DND-41 (cell line): ENCODE results near the gene CCDC18.
A peak's percentile ranks its signal among the peaks of the same experiment; 100 is the strongest.
"Not testable (repeated sequence)": the region's sequence is repeated elsewhere in the genome, so short reads cannot be mapped to it uniquely, and the experiment has no call there.

Experiments
- ATAC-seq: fragments of 200-7000 bp; cut with Tn5 transposase; 3 replicates; pipeline ENCODE4 v1.9.1; 2021; ENCODE audit warnings: low read depth; ENCODE audit not compliant: insufficient read depth
- DNase-seq: peaks from one replicate; pipeline ENCODE4 v3.0.0-alpha.2; 2020
- H2AFZ ChIP-seq: 2 replicates; pipeline ENCODE4 v1.6.0; 2012; ENCODE audit warnings: low read depth, low read length
- H3K27ac ChIP-seq: 2 replicates; pipeline ENCODE4 v1.5.1; 2012; ENCODE audit warnings: low read length, inconsistent platforms
- H3K27me3 ChIP-seq: fragments of 200-600 bp; sonication (generic); 2 replicates; pipeline ENCODE4 v1.6.0; 2012; ENCODE audit warnings: low read length, mild to moderate bottlenecking, inconsistent platforms; ENCODE audit not compliant: insufficient read depth, poor library complexity
- H3K36me3 ChIP-seq: 2 replicates; pipeline ENCODE4 v1.5.1; 2012; ENCODE audit warnings: low read length, inconsistent platforms; ENCODE audit not compliant: insufficient read depth
- H3K4me1 ChIP-seq: 2 replicates; pipeline ENCODE4 v1.5.1; 2012; ENCODE audit warnings: mild to moderate bottlenecking, low read length; ENCODE audit not compliant: insufficient read depth
- H3K4me2 ChIP-seq: 2 replicates; pipeline ENCODE4 v1.6.0; 2012; ENCODE audit warnings: mild to moderate bottlenecking, moderate library complexity, low read length, inconsistent platforms; ENCODE audit not compliant: insufficient read depth
- H3K4me3 ChIP-seq, 2 experiments: fragments of 200-600 bp in 1 of 2; shearing (Covaris generic) in 1 of 2; 2 replicates each; pipeline ENCODE4 v1.5.1; 2012 to 2016; ENCODE audit warnings: inconsistent platforms in 2 of 2, low read length in 2 of 2, mild to moderate bottlenecking in 2 of 2, low read depth in 1 of 2, moderate library complexity in 1 of 2
- H3K79me2 ChIP-seq: 2 replicates; pipeline ENCODE4 v1.6.0; 2012; ENCODE audit warnings: low read length, inconsistent platforms; ENCODE audit not compliant: insufficient read depth
- H3K9ac ChIP-seq: 2 replicates; pipeline ENCODE4 v1.6.0; 2012; ENCODE audit warnings: low read depth, mild to moderate bottlenecking, inconsistent platforms, low read length, moderate library complexity
- H3K9me3 ChIP-seq: 2 replicates; pipeline ENCODE4 v1.5.1; 2012; ENCODE audit warnings: low read length, moderate library complexity, mild to moderate bottlenecking, inconsistent platforms; ENCODE audit not compliant: insufficient read depth, severe bottlenecking
- H4K20me1 ChIP-seq: 2 replicates; pipeline ENCODE4 v1.6.0; 2012; ENCODE audit warnings: low read length; ENCODE audit not compliant: insufficient read depth
- CTCF ChIP-seq: IDR thresholded peaks from 2 replicates; pipeline ENCODE4 v1.5.1; 2012; ENCODE audit warnings: borderline replicate concordance, low read length, moderate library complexity, mild to moderate bottlenecking; ENCODE audit not compliant: poor library complexity, severe bottlenecking; ENCODE audit errors: extremely low read depth
- EZH2 ChIP-seq: IDR thresholded peaks from 3 replicates; pipeline ENCODE4 v1.6.1; 2012; ENCODE audit warnings: borderline replicate concordance, low read depth, mild to moderate bottlenecking, moderate library complexity, low read length, inconsistent platforms; ENCODE audit not compliant: severe bottlenecking

Gene CCDC18

GRCh38 chr1:93215322-93215721 is 34.8 kb downstream of the CCDC18 start:
- H3K36me3 ChIP-seq, result peaks cover 49% of the 10 kb centered on the region
- no peaks in the 10 kb centered on the region for H3K27me3 ChIP-seq
- no peak overlapping the region for H3K27ac ChIP-seq
- H3K9ac ChIP-seq, result no peak overlapping the region
- H2AFZ ChIP-seq, result no peak overlapping the region
- no peak overlapping the region for H3K4me2 ChIP-seq
- TF ChIP-seq CTCF (no peak), EZH2 (no peak)
- no peaks in the 10 kb centered on the region for H3K79me2 ChIP-seq
- H3K9me3 ChIP-seq, result no peaks in the 10 kb centered on the region
- ATAC-seq (no peak), DNase-seq (no peak)
- H4K20me1 ChIP-seq, result no peaks in the 10 kb centered on the region
- H3K4me3 ChIP-seq, result no peak overlapping the region
- H3K4me1 ChIP-seq, result peaks cover 21% of the 10 kb centered on the region

- no peaks in the 10 kb centered on the region for H3K27me3 ChIP-seq
- peaks cover 43% of the 10 kb centered on the region for H3K4me1 ChIP-seq
- peak; percentile 63 for DNase-seq
- peak overlapping the region in 1 of 2 experiments; percentile 53; a peak in 3 of 4 replicates for H3K4me3 ChIP-seq
- H4K20me1 ChIP-seq, result no peaks in the 10 kb centered on the region
- no peak for TF ChIP-seq CTCF
- no peak for TF ChIP-seq EZH2
- H3K36me3 ChIP-seq, result peaks cover 62% of the 10 kb centered on the region
- peak overlapping the region; percentile 64 for H3K4me2 ChIP-seq
- H3K27ac ChIP-seq, result peak overlapping the region; percentile 92
- peak; percentile 93 for ATAC-seq
- H2AFZ ChIP-seq, result peak overlapping the region; percentile 73
- H3K9me3 ChIP-seq, result no peaks in the 10 kb centered on the region
- H3K9ac ChIP-seq, result peak overlapping the region; percentile 50
- no peaks in the 10 kb centered on the region for H3K79me2 ChIP-seq
These were observed 38.9 kb downstream of the CCDC18 start for GRCh38 chr1:93219443-93219842.

- not testable (repeated sequence) for H3K4me2 ChIP-seq, H3K79me2 ChIP-seq, DNase-seq, H4K20me1 ChIP-seq, H2AFZ ChIP-seq, H3K27me3 ChIP-seq, H3K9ac ChIP-seq, H3K4me3 ChIP-seq, ATAC-seq, H3K9me3 ChIP-seq
- Histone ChIP-seq H3K4me1 (peaks cover 43% of the 10 kb centered on the region), H3K27ac (peak overlapping the region; percentile 92), H3K36me3 (peaks cover 62% of the 10 kb centered on the region)
These were observed 40.2 kb downstream of the CCDC18 start for GRCh38 chr1:93220716-93221115.

- TF ChIP-seq EZH2, result no peak
- no peak for TF ChIP-seq CTCF
- Histone ChIP-seq H3K36me3 (peaks cover 62% of the 10 kb centered on the region), H2AFZ (no peak overlapping the region), H3K27me3 (no peaks in the 10 kb centered on the region), H3K4me2 (no peak overlapping the region), H3K27ac (peak overlapping the region; percentile 59), H3K9ac (no peak overlapping the region), H3K9me3 (no peaks in the 10 kb centered on the region), H3K4me1 (peaks cover 43% of the 10 kb centered on the region), H3K4me3 (no peak overlapping the region), H4K20me1 (no peaks in the 10 kb centered on the region), H3K79me2 (no peaks in the 10 kb centered on the region)
- DNase-seq (peak; percentile 17), ATAC-seq (no peak; the same call in 2 of the 3 replicates)
These were observed 41.4 kb downstream of the CCDC18 start for GRCh38 chr1:93221913-93222312.
